ENCODE data around the gene C19orf38.

- TF ChIP-seq POLR2A (IDR thresholded peaks at IDR 0.05), result peak; percentile 12 to 16
- TF ChIP-seq CTCF (IDR thresholded peaks at IDR 0.05), result no peak
These were observed 43.3 kb downstream of the C19orf38 start for GRCh38 chr19:10891405-10892086.

Measured in Peyer's patch (tissue), 4 donors.